ENCODE data around the gene LRIT1.
A peak's percentile ranks its signal among the peaks of the same experiment; 100 is the strongest.

The LRIT1 gene

GRCh38 chr10:84194424-84195043 is 46.8 kb downstream of the LRIT1 start, which contains the start of gene CDHR1:
Gene CDHR1, plus strand, starts transcription at chr10:84194537. Its CDS starts 224 bp downstream, at chr10:84194761.
- Histone ChIP-seq H3K9me3 (no peaks in the 10 kb centered on the region), H3K4me1 (ENCODE audit: control insufficient read depth in 1 of 2, insufficient read depth in 1 of 2, low read depth in 1 of 2, low read length in 1 of 2) (peaks cover 0 to 9% of the 10 kb centered on the region in 2 experiments), H3K27ac (no peak within 1 kb of the TSS), H3K27me3 (peaks cover 94% of the 10 kb centered on the region), H3K4me3 (ENCODE audit: low read depth in 1 of 2, low read length in 1 of 2) (peak within 1 kb of the TSS in 1 of 2 experiments; percentile 40), H3K36me3 (no peaks in the 10 kb centered on the region)
- no peak for TF ChIP-seq CTCF (IDR thresholded peaks at IDR 0.05)

- H3K9me3 ChIP-seq = no peaks in the 10 kb centered on the region
- H3K36me3 ChIP-seq = no peaks in the 10 kb centered on the region
- H3K4me3 ChIP-seq (ENCODE audit: low read depth in 1 of 2, low read length in 1 of 2) = peak overlapping the region in 1 of 2 experiments; percentile 40
- no peak overlapping the region for H3K27ac ChIP-seq
- no peak for TF ChIP-seq CTCF (IDR thresholded peaks at IDR 0.05)
- H3K27me3 ChIP-seq = peaks cover 97% of the 10 kb centered on the region
- peaks cover 0 to 9% of the 10 kb centered on the region in 2 experiments for H3K4me1 ChIP-seq (ENCODE audit: control insufficient read depth in 1 of 2, insufficient read depth in 1 of 2, low read depth in 1 of 2, low read length in 1 of 2)
These were observed 47.4 kb downstream of the LRIT1 start for GRCh38 chr10:84193846-84194423.

GRCh38 chr10:84193327-84193726 is 48.0 kb downstream of the LRIT1 start:
- no peak overlapping the region for H3K4me3 ChIP-seq (ENCODE audit: low read depth in 1 of 2, low read length in 1 of 2)
- no peaks in the 10 kb centered on the region for H3K9me3 ChIP-seq
- H3K36me3 ChIP-seq = no peaks in the 10 kb centered on the region
- TF ChIP-seq CTCF (IDR thresholded peaks at IDR 0.05) = no peak
- peaks cover 96% of the 10 kb centered on the region for H3K27me3 ChIP-seq
- peaks cover 0 to 9% of the 10 kb centered on the region in 2 experiments for H3K4me1 ChIP-seq (ENCODE audit: control insufficient read depth in 1 of 2, insufficient read depth in 1 of 2, low read depth in 1 of 2, low read length in 1 of 2)
- H3K27ac ChIP-seq = no peak overlapping the region

GRCh38 chr10:84191106-84191505 is 50.2 kb downstream of the LRIT1 start:
- Histone ChIP-seq H3K4me3 (ENCODE audit: low read depth in 1 of 2, low read length in 1 of 2) (no peak overlapping the region), H3K4me1 (ENCODE audit: control insufficient read depth in 1 of 2, insufficient read depth in 1 of 2, low read depth in 1 of 2, low read length in 1 of 2) (peaks cover 0 to 9% of the 10 kb centered on the region in 2 experiments), H3K36me3 (no peaks in the 10 kb centered on the region), H3K9me3 (no peaks in the 10 kb centered on the region), H3K27me3 (peaks cover 82% of the 10 kb centered on the region), H3K27ac (no peak overlapping the region)
- TF ChIP-seq CTCF (IDR thresholded peaks at IDR 0.05) = no peak

- Histone ChIP-seq H3K4me3 (ENCODE audit: low read depth in 1 of 2, low read length in 1 of 2) (no peak overlapping the region), H3K9me3 (no peaks in the 10 kb centered on the region), H3K27ac (no peak overlapping the region), H3K4me1 (ENCODE audit: control insufficient read depth in 1 of 2, insufficient read depth in 1 of 2, low read depth in 1 of 2, low read length in 1 of 2) (peaks cover 0 to 9% of the 10 kb centered on the region in 2 experiments), H3K27me3 (peaks cover 77% of the 10 kb centered on the region), H3K36me3 (no peaks in the 10 kb centered on the region)
- no peak for TF ChIP-seq CTCF (IDR thresholded peaks at IDR 0.05)
These were observed 50.7 kb downstream of the LRIT1 start for GRCh38 chr10:84190621-84191020.

Measured in neutrophil (primary cell).